Upper lobe of right lung (tissue), 1 donor: ENCODE results near the gene DCC. TPM values are rescaled to one million over a fixed set of nuclear protein-coding genes. Genes with fewer than 3 reads are reported as not detected.

Experiments used
- ATAC-seq: fragments of 200-7000 bp; cut with Tn5 transposase; one replicate; pipeline ENCODE4 v1.9.1; 2020; ENCODE audit warnings: mild to moderate bottlenecking, moderate library complexity
- DNase-seq: peaks from one replicate; pipeline ENCODE4 v3.0.0-alpha.2; 2020
- H3K27ac ChIP-seq: fragments of 200-600 bp; one replicate; pipeline ENCODE4 v1.8.0; 2022
- H3K27me3 ChIP-seq: fragments of 200-600 bp; one replicate; pipeline ENCODE4 v1.8.0; 2022; ENCODE audit warnings: mild to moderate bottlenecking
- H3K36me3 ChIP-seq: fragments of 200-600 bp; one replicate; pipeline ENCODE4 v1.8.0; 2022
- H3K4me1 ChIP-seq: fragments of 200-600 bp; one replicate; pipeline ENCODE4 v1.8.0; 2022
- H3K4me3 ChIP-seq: fragments of 200-600 bp; one replicate; pipeline ENCODE4 v1.8.0; 2022; ENCODE audit warnings: mild to moderate bottlenecking
- H3K9me3 ChIP-seq: fragments of 200-600 bp; one replicate; pipeline ENCODE4 v1.8.0; 2022
- intact Hi-C: fragments of 100-400 bp; cut with DNase I; formaldehyde crosslinking; loops from one replicate; pipeline ENCODE4 v1.11.0; 2022
- total RNA-seq: library from RNA; stranded (reverse); fragmentation: NEBNext Ultra II Directional; extraction: Animal tissue kit (Norgen Biotek cat#: 25700); gene quantifications from one replicate; pipeline ENCODE4 v1.2.1, GENCODE V29; 2021
- TF ChIP-seq, protein P1 (sequence below): fragments of 200-600 bp; IDR thresholded peaks from one replicate; pipeline ENCODE4 v1.8.0; 2022; ENCODE audit warnings: antibody characterized with exemption
- donor health status: DM: no; HTN: yes; CAD: no; lungs with severe emphysema.

Gene DCC
- total RNA-seq, 1 donor from 2014 or later: 7.1 TPM

DNA sequence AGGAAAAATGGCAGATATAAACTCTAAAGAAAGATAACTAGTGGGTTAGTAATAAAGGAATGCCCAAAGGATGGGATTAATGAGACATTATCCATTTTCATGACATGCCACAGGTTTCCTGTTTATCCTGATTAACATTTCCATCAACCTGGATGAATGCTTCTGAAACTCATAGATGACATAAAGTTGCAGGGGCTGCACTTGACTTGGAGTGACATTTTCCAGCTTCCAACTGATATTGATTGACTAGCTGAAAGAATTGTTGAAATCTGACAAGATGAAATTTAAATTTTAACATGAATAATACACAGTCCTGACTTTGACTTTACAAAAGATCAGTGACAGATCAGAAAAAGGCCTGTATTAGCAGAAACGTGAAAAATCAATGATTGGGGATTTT lies 214.2 kb downstream of the DCC start:
- H3K4me3 ChIP-seq: no peak overlapping the region
- ATAC-seq: no peak
- H3K27me3 ChIP-seq: no peaks in the 10 kb centered on the region
- no peaks in the 10 kb centered on the region for H3K36me3 ChIP-seq
- no peak overlapping the region for H3K27ac ChIP-seq
- no peaks in the 10 kb centered on the region for H3K9me3 ChIP-seq
- TF ChIP-seq, protein P1, sequence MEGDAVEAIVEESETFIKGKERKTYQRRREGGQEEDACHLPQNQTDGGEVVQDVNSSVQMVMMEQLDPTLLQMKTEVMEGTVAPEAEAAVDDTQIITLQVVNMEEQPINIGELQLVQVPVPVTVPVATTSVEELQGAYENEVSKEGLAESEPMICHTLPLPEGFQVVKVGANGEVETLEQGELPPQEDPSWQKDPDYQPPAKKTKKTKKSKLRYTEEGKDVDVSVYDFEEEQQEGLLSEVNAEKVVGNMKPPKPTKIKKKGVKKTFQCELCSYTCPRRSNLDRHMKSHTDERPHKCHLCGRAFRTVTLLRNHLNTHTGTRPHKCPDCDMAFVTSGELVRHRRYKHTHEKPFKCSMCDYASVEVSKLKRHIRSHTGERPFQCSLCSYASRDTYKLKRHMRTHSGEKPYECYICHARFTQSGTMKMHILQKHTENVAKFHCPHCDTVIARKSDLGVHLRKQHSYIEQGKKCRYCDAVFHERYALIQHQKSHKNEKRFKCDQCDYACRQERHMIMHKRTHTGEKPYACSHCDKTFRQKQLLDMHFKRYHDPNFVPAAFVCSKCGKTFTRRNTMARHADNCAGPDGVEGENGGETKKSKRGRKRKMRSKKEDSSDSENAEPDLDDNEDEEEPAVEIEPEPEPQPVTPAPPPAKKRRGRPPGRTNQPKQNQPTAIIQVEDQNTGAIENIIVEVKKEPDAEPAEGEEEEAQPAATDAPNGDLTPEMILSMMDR: no peak
- H3K4me1 ChIP-seq: no peaks in the 10 kb centered on the region
- no peak for DNase-seq
- intact Hi-C loops: no loop called here

DNA sequence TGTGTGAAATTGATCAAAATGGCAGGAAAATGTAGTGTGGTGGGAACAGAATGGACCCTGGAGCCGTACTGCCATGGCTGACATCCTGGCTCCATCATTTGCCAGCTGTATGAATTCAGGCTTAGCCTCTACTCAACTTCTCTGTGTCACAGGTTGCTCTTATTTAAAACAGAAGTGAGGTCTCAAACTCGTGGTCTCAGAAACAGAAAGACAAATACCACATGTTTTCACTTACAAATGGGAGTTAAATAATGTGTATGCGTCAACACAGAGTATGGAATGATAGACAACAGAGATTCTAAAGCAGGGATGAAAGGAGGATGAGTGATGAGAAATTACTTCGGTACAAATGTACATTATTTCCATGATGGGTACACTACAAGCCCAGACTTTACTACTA lies 227.4 kb downstream of the DCC start:
- Histone ChIP-seq H3K4me1 (no peaks in the 10 kb centered on the region), H3K36me3 (no peaks in the 10 kb centered on the region), H3K9me3 (no peaks in the 10 kb centered on the region), H3K27ac (no peak overlapping the region), H3K27me3 (no peaks in the 10 kb centered on the region), H3K4me3 (no peak overlapping the region)
- TF ChIP-seq, protein P1: no peak
- DNase-seq: no peak
- intact Hi-C loops: no loop called here
- no peak for ATAC-seq

- DNase-seq: no peak
- Histone ChIP-seq H3K4me1 (no peaks in the 10 kb centered on the region), H3K36me3 (no peaks in the 10 kb centered on the region), H3K27me3 (no peaks in the 10 kb centered on the region), H3K4me3 (no peak overlapping the region), H3K27ac (no peak overlapping the region), H3K9me3 (no peaks in the 10 kb centered on the region)
- TF ChIP-seq, protein P1: no peak
- intact Hi-C loops: no loop called here
- no peak for ATAC-seq
These were observed 229.5 kb downstream of the DCC start for GRCh38 chr18:52569492-52569891.

GRCh38 chr18:52570975-52571374 lies 231.0 kb downstream of the DCC start:
- Histone ChIP-seq H3K4me3 (no peak overlapping the region), H3K9me3 (no peaks in the 10 kb centered on the region), H3K27me3 (no peaks in the 10 kb centered on the region), H3K36me3 (no peaks in the 10 kb centered on the region), H3K27ac (no peak overlapping the region), H3K4me1 (no peaks in the 10 kb centered on the region)
- intact Hi-C loops: no loop called here
- ATAC-seq (no peak), DNase-seq (no peak)
- TF ChIP-seq, protein P1: no peak

- intact Hi-C loops: no loop called here
- Histone ChIP-seq H3K4me1 (no peaks in the 10 kb centered on the region), H3K9me3 (no peaks in the 10 kb centered on the region), H3K36me3 (no peaks in the 10 kb centered on the region), H3K4me3 (no peak overlapping the region), H3K27ac (no peak overlapping the region), H3K27me3 (no peaks in the 10 kb centered on the region)
- ATAC-seq (no peak), DNase-seq (no peak)
- TF ChIP-seq, protein P1: no peak
These were observed 232.3 kb downstream of the DCC start for GRCh38 chr18:52572036-52573000.
